Right lobe of liver (tissue), 6 donors: ENCODE data around the gene MTUS2. TPM values are rescaled to one million over a fixed set of nuclear protein-coding genes. Genes with fewer than 3 reads are reported as not detected.

Experiments
- ATAC-seq, 4 donors: fragments of 200-7000 bp; cut with Tn5 transposase; one replicate each; pipeline ENCODE4 v1.9.1; 2020; ENCODE audit warnings: mild to moderate bottlenecking in 4 of 4, moderate library complexity in 4 of 4
- DNase-seq, 3 donors: peaks; one replicate each; pipeline ENCODE4 v3.0.0-alpha.2; 2020
- H3K27ac ChIP-seq, 3 donors: fragments of 200-600 bp; one replicate each; pipeline ENCODE4 v1.8.0; 2022
- H3K27me3 ChIP-seq, 2 donors: fragments of 200-600 bp; one replicate each; pipeline ENCODE4 v1.8.0; 2022
- H3K36me3 ChIP-seq, 4 donors: fragments of 200-600 bp; sonication (generic) in 1 of 4; one replicate each; pipeline versions ENCODE4 v1.5.1 to v1.8.0; 2017 to 2022; ENCODE audit warnings: control low read depth in 1 of 4
- H3K4me1 ChIP-seq, 4 donors: fragments of 200-600 bp; sonication (generic) in 1 of 4; one replicate each; pipeline versions ENCODE4 v1.5.1 to v1.8.0; 2017 to 2022; ENCODE audit warnings: control low read depth in 1 of 4
- H3K4me3 ChIP-seq, 3 donors: fragments of 200-600 bp; one replicate each; pipeline ENCODE4 v1.8.0; 2022
- H3K9me3 ChIP-seq, 4 donors: fragments of 200-600 bp; sonication (generic) in 1 of 4; one replicate each; pipeline versions ENCODE4 v1.5.1 to v1.8.0; 2017 to 2022; ENCODE audit warnings: control low read depth in 1 of 4
- CTCF ChIP-seq, 4 donors: fragments of 200-600 bp in 3 of 4; fragments of 450-650 bp in 1 of 4; IDR thresholded peaks; one replicate each; pipeline versions ENCODE4 v1.5.1 to v1.8.0; 2016 to 2022; ENCODE audit warnings: antibody characterized with exemption in 4 of 4, mild to moderate bottlenecking in 2 of 4
- POLR2A ChIP-seq: fragments of 450-650 bp; IDR thresholded peaks from one replicate; pipeline ENCODE4 v1.6.1; 2017; ENCODE audit warnings: antibody characterized with exemption, mild to moderate bottlenecking
- WGBS: methylation state at CpG from one replicate; pipeline ENCODE4 v1.1.6; 2018; ENCODE audit warnings: low coverage, low lambda C conversion rate; ENCODE audit not compliant: insufficient coverage; ENCODE audit errors: missing lambda C conversion rate; 5-methylcytosine and 5-hydroxymethylcytosine counted together
- intact Hi-C, 2 donors: fragments of 100-400 bp; cut with DNase I; formaldehyde crosslinking; loops; one replicate each; pipeline versions ENCODE4 v1.11.2 to v1.14.1; 2022
- total RNA-seq, 6 experiments: library from RNA; depleted of rRNA in 2 of 6; stranded (reverse); fragments of >200 nt in 2 of 6; fragmentation: NEBNext Ultra II Directional in 3 of 6; extraction: Animal tissue kit (Norgen Biotek cat#: 25700) in 3 of 6; gene quantifications; one replicate each; pipeline versions ENCODE4 v1.1.0 to v1.2.4, GENCODE V29; 2016 to 2023
- donor health status: DM: no; HTN: yes; CAD: no.
- donor health status: DM: no; HTN: no; CAD: no.
- donor health status: DM: no; HTN: no; CAD: no.
- donor health status: DM: no; HTN: yes; CAD: no.
- donor health status: DM: no; HTN: yes; CAD: no.

MTUS2 gene
- total RNA-seq, 6 experiments from 2014 or later: 0.15 to 2.2 (median 0.98) TPM

- no peak overlapping the region for H3K4me3 ChIP-seq
- TF ChIP-seq CTCF (IDR thresholded peaks at IDR 0.05): no peak
- TF ChIP-seq POLR2A: no peak
- H3K9me3 ChIP-seq: no peaks in the 10 kb centered on the region
- no peak for ATAC-seq
- H3K27ac ChIP-seq: no peak overlapping the region
- intact Hi-C loops: no loop called here
- peaks cover 0 to 2% (median 0%) of the 10 kb centered on the region in 4 donors for H3K36me3 ChIP-seq
- H3K27me3 ChIP-seq: no peaks in the 10 kb centered on the region
- 84% methylated on average over 5 of the region's 6 CpGs for WGBS
- no peak for DNase-seq
- no peaks in the 10 kb centered on the region for H3K4me1 ChIP-seq
Observed at GRCh38 chr13:29538652-29539040, 718.5 kb downstream of the MTUS2 start.

- Histone ChIP-seq H3K4me3 (no peak overlapping the region), H3K27ac (no peak overlapping the region), H3K9me3 (no peaks in the 10 kb centered on the region), H3K36me3 (peaks cover 0 to 2% (median 0%) of the 10 kb centered on the region in 4 donors), H3K4me1 (no peaks in the 10 kb centered on the region), H3K27me3 (no peaks in the 10 kb centered on the region)
- no peak for DNase-seq
- intact Hi-C loops: no loop called here
- ATAC-seq: no peak
- TF ChIP-seq CTCF (IDR thresholded peaks at IDR 0.05) (no peak), POLR2A (no peak)
- WGBS: 100% methylated on average over 2 of the region's 2 CpGs
Observed at GRCh38 chr13:29539856-29540255, 719.7 kb downstream of the MTUS2 start.

- ATAC-seq (no peak), DNase-seq (no peak)
- Histone ChIP-seq H3K36me3 (peaks cover 0 to 2% (median 0%) of the 10 kb centered on the region in 4 donors), H3K4me1 (no peaks in the 10 kb centered on the region), H3K4me3 (no peak overlapping the region), H3K27me3 (no peaks in the 10 kb centered on the region), H3K27ac (no peak overlapping the region), H3K9me3 (no peaks in the 10 kb centered on the region)
- TF ChIP-seq POLR2A (no peak), CTCF (IDR thresholded peaks at IDR 0.05) (no peak)
- WGBS: 86% methylated on average over 5 of the region's 5 CpGs
- intact Hi-C loops: no loop called here
Observed at GRCh38 chr13:29540334-29540733, 720.2 kb downstream of the MTUS2 start.

GRCh38 chr13:29540799-29541198, 720.7 kb downstream of the MTUS2 start:
- Histone ChIP-seq H3K4me1 (no peaks in the 10 kb centered on the region), H3K36me3 (peaks cover 0 to under 1% (median 0%) of the 10 kb centered on the region in 4 donors), H3K27ac (no peak overlapping the region), H3K27me3 (no peaks in the 10 kb centered on the region), H3K9me3 (no peaks in the 10 kb centered on the region), H3K4me3 (no peak overlapping the region)
- WGBS: 84% methylated on average over 5 of the region's 5 CpGs
- DNase-seq: no peak
- no peak for ATAC-seq
- intact Hi-C loops: no loop called here
- no peak for TF ChIP-seq POLR2A
- no peak for TF ChIP-seq CTCF (IDR thresholded peaks at IDR 0.05)

GRCh38 chr13:29541400-29541799, 721.3 kb downstream of the MTUS2 start:
- ATAC-seq (no peak), DNase-seq (no peak)
- H3K36me3 ChIP-seq: no peaks in the 10 kb centered on the region
- no peaks in the 10 kb centered on the region for H3K9me3 ChIP-seq
- H3K4me3 ChIP-seq: no peak overlapping the region
- no peak overlapping the region for H3K27ac ChIP-seq
- intact Hi-C loops: no loop called here
- H3K4me1 ChIP-seq: no peaks in the 10 kb centered on the region
- WGBS: 87% methylated on average over 4 of the region's 4 CpGs
- TF ChIP-seq CTCF (IDR thresholded peaks at IDR 0.05) (no peak), POLR2A (no peak)
- H3K27me3 ChIP-seq: no peaks in the 10 kb centered on the region
